Choroid plexus epithelial cell (primary cell): ENCODE measurements around the gene ZNRD2.

Source experiments
- DNase-seq: peaks from one replicate; pipeline ENCODE4 v3.0.0-alpha.2; 2010; ENCODE audit warnings: low read depth
- H3K4me3 ChIP-seq: 2 replicates; pipeline ENCODE4 v1.5.1; 2011; ENCODE audit warnings: low read depth, mild to moderate bottlenecking, control low read depth, low read length, moderate library complexity
- TF ChIP-seq, protein P1 (sequence below): conservative IDR thresholded peaks from 2 replicates; pipeline ENCODE4 v1.5.1; 2011; ENCODE audit warnings: low read depth, mild to moderate bottlenecking, control low read depth, inconsistent platforms, low read length, moderate library complexity

ZNRD2 gene

DNA sequence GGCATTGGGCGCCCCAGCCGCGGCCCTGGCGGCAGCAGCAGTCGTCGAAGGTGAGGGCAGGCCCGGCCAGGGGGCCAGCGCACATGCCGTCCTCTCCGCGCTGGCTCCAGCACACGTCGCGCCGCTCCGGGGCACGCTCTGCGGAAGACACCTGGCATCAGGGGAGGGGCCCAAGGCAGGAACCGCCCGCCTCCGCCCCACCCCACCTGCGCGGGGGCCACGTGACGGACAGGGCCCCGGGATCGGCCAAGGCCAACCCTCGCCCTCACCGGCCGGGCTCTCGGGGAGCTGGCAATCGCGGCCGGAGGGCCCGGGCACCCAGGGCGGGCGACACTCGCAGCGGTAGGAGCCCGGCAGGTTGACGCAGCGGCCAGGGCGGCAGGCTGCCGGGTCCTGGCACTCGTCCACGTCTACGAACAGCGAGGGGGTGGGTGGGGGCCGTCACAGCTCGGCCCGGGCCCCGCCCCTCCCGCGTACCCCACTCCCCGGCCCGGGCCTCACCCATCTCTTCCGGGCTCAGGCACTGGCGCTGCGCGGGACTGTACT, 30.5 kb upstream of the ZNRD2 start:
- DNase-seq: no peak
- peak overlapping the region; percentile 55 for H3K4me3 ChIP-seq
- TF ChIP-seq, protein P1, sequence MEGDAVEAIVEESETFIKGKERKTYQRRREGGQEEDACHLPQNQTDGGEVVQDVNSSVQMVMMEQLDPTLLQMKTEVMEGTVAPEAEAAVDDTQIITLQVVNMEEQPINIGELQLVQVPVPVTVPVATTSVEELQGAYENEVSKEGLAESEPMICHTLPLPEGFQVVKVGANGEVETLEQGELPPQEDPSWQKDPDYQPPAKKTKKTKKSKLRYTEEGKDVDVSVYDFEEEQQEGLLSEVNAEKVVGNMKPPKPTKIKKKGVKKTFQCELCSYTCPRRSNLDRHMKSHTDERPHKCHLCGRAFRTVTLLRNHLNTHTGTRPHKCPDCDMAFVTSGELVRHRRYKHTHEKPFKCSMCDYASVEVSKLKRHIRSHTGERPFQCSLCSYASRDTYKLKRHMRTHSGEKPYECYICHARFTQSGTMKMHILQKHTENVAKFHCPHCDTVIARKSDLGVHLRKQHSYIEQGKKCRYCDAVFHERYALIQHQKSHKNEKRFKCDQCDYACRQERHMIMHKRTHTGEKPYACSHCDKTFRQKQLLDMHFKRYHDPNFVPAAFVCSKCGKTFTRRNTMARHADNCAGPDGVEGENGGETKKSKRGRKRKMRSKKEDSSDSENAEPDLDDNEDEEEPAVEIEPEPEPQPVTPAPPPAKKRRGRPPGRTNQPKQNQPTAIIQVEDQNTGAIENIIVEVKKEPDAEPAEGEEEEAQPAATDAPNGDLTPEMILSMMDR: no peak

DNA sequence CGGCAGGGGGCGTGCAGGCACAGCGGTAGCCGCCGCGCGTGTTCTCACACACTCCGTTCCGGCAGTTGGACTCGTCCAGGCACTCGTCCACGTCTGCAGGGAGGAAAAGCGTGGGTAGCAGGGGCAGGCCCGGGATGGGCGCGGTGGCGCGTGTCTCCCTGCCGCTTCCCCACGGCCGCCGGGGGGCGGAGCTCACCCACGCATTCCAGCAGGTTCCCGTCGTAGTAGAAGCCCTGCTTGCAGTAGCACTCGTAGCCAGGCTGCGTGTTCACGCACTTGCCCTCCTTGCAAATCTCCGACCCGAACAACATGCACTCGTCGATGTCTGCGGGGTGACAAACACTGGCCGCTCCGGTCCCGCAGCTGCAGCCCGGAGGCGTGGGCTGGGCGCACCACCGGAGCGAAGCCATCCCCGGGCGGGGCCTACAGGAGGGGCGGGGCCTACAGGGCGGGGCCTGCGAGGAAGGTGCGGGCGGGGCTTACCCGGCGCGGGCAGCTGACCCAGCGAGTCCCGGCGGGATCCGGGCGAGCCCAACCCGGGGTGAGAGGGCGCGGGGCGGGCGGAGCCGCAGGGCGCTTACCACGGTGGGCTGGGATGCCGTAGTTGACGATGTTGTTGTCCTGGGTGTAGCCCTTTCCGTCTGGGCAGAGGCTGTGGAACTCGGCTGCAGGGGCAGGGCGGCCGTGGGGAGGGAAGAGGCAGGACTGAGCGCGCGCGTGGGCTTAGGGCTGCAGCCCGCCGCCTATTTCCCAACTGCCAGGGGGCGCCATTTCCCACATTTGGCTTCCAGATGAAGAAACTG, 29.8 kb upstream of the ZNRD2 start:
- TF ChIP-seq, protein P1: peak; percentile 89
- DNase-seq: peak; percentile 91
- H3K4me3 ChIP-seq: peak overlapping the region; percentile 55

DNA sequence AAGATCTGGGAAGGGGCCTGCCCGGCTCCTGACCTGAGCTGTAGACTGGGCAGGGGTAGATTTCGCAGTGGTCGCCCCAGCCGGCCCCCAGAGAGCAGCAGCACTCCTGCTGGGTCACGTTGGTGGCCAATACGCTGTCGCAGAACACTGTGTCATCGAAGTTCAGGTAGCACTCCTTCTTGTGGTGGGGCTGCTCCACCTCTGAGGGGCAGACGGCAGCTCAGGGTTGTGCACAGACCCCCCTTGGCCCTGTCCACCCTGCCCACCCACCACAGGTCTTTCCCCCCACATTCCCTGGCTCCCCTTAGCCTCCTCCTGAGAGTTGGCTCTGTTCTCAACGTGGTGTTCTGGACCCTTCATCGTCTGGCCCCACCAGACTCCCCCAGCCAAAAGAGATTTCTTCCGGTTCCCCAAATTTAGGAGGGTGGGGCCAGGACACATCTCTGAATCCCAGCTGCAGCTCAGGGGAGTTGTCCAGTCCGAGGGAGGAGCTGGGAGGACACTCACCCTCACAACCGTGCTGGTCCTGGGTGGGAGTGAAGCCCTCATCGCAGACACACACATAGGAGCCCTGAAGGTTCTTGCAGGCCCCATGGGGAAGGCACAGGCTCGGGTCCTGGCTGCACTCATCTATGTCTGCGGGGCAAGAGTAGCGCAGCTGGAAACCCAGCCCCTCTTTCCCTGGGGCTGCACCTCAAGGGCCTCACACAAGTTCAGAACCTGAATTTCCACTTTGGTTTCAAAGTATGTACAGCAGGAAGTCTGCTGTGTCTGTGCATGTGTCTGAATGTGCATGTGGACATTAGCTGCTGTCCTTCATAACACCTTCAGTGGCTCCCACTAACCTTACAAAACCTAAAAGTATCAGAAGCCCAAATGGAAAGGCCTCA, 28.9 kb upstream of the ZNRD2 start:
- peak overlapping the region; percentile 55 for H3K4me3 ChIP-seq
- TF ChIP-seq, protein P1: no peak
- no peak for DNase-seq

DNA sequence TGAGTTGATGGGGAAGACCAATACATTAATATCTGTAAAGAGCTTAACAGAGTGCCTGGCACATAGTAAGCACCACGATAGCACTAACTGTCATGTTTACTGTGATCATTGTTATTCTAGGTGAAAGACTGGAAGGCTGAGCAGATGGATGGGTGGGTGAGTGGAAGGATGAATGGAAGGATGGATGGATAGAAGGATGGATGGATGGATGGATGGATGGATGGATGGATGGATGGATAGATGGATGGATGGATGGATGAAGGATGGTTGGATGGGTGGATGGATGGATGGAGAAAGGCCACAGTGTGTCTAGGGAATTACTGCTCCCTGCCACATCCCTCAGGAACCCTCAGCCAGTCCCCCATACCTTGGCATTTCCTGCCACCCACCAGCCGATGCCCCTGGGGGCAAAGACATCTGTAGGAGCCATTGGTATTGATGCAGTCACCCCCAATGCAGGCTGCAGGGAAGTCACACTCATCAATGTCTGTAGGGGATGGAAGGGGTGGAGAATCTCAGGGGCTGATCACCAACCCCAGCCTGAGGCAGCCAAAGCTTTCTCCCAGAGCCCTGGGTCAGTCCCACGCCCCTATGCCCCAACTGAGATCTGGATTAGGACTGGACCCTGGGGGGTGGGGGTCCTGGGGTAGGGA, 27.4 kb upstream of the ZNRD2 start:
- TF ChIP-seq, protein P1: no peak

GRCh38 chr11:65545853-65546216, 24.4 kb upstream of the ZNRD2 start:
- TF ChIP-seq, protein P1: no peak
- DNase-seq: no peak
- no peak overlapping the region for H3K4me3 ChIP-seq

More for the DNA sequence above, 27.4 kb upstream of the ZNRD2 start:
- DNase-seq: no peak
- H3K4me3 ChIP-seq: no peak overlapping the region

GRCh38 chr11:65546217-65546958, 23.9 kb upstream of the ZNRD2 start:
- DNase-seq: no peak
- no peak overlapping the region for H3K4me3 ChIP-seq
- TF ChIP-seq, protein P1: no peak
